GM12874 (cell line): ENCODE data around the gene NOB1.

Source experiments
- CTCF ChIP-seq: IDR thresholded peaks from 2 replicates; pipeline ENCODE4 v1.5.1; 2011; ENCODE audit warnings: low read depth, mild to moderate bottlenecking, control low read depth, low read length, moderate library complexity; ENCODE audit not compliant: insufficient read depth

Gene NOB1

GRCh38 chr16:69709456-69710084, 45.2 kb downstream of the NOB1 start:
- peak; percentile 38; the same call in 1 of the 2 replicates for TF ChIP-seq CTCF

GRCh38 chr16:69707920-69708683, 46.6 kb downstream of the NOB1 start:
- TF ChIP-seq CTCF = no peak

DNA sequence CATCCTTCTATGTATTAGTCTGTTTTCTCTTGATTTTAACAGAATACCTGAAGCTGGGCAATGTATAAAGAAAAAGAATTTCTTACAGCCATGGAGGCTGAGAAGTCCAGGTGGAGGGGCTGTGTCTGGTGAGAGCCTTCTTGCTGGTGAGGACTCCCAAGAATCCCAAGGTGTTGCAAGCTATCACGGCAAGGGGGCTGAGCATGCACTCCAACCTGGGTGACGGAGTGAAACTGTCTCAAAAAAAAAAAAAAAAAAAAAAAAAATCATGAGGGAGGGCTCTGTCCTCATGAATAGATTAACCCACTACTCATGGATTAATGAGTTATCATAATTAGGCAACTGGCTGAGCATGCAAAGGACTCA, 47.8 kb downstream of the NOB1 start:
- TF ChIP-seq CTCF = no peak

GRCh38 chr16:69706256-69706974, 48.3 kb downstream of the NOB1 start:
- no peak for TF ChIP-seq CTCF

- TF ChIP-seq CTCF = no peak
Observed at GRCh38 chr16:69703638-69704037, 51.1 kb downstream of the NOB1 start.

- no peak for TF ChIP-seq CTCF
Observed at GRCh38 chr16:69701866-69702265, 52.9 kb downstream of the NOB1 start.

DNA sequence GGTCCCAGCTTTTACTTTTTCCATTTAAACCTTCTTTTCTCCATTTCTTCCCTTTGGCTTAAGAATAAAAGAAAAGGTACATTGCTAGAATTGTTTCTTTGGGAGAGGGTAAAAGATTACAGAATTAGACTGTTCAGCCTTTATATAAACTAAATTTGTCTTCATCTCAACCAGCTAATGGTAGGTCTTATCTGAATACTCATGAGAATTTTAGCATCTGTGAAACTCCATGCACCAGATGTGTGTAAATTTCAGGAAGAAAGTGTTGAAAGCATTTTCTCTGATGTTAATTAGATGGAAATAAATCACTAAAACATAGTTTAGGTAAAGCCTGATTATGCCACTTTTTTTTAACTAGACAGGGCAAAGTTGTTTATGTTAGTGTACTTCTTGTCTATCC, 53.3 kb downstream of the NOB1 start:
- no peak for TF ChIP-seq CTCF
